Esophagus squamous epithelium (tissue), 5 donors: ENCODE data around the gene RAB27B. TPM values are rescaled to one million over a fixed set of nuclear protein-coding genes. Genes with fewer than 3 reads are reported as not detected.

Source experiments
- DNase-seq: peaks from one replicate; lab custom pipeline; 2025; lab: John Stamatoyannopoulos, UW
- H3K27ac ChIP-seq, 4 donors: fragments of 200-600 bp; sonication (generic); one replicate each; pipeline ENCODE4 v1.5.1; 2016 to 2019; ENCODE audit warnings: mild to moderate bottlenecking in 1 of 4
- H3K27me3 ChIP-seq, 4 donors: fragments of 200-600 bp; sonication (generic); 1 replicate in 3 of 4; 2 replicates in 1 of 4; pipeline versions ENCODE4 v1.5.1 to v1.6.0; 2017 to 2021; ENCODE audit warnings: antibody characterized with exemption in 1 of 4
- H3K36me3 ChIP-seq, 3 donors: fragments of 200-600 bp; sonication (generic); one replicate each; pipeline ENCODE4 v1.5.1; 2016 to 2019
- H3K4me1 ChIP-seq, 3 donors: fragments of 200-600 bp; sonication (generic); one replicate each; pipeline ENCODE4 v1.5.1; 2017 to 2019
- H3K4me3 ChIP-seq, 4 donors: fragments of 200-600 bp; sonication (generic); 1 replicate in 3 of 4; 2 replicates in 1 of 4; pipeline ENCODE4 v1.5.1; 2016 to 2019; ENCODE audit warnings: mild to moderate bottlenecking in 2 of 4, moderate library complexity in 1 of 4
- H3K9me3 ChIP-seq, 3 donors: fragments of 200-600 bp; sonication (generic); one replicate each; pipeline ENCODE4 v1.5.1; 2016 to 2019
- POLR2A ChIP-seq, 4 donors: fragments of 450-650 bp; IDR thresholded peaks; one replicate each; pipeline ENCODE4 v1.6.1; 2017; ENCODE audit warnings: antibody characterized with exemption in 4 of 4, mild to moderate bottlenecking in 4 of 4, moderate library complexity in 3 of 4
- WGBS, 2 donors: methylation state at CpG; one replicate each; pipeline ENCODE4 v1.1.5; 2018; 5-methylcytosine and 5-hydroxymethylcytosine counted together
- intact Hi-C: fragments of 100-400 bp; cut with DNase I; formaldehyde crosslinking; loops from one replicate; pipeline ENCODE4 v1.15.0; 2022
- total RNA-seq, 4 donors: library from RNA; depleted of rRNA; stranded (reverse); fragments of >200 nt; gene quantifications; one replicate each; pipeline ENCODE4 v1.1.0, GENCODE V29; 2016
- TF ChIP-seq, protein P1 (sequence below), 6 experiments: fragments of 450-650 bp in 4 of 6; fragments of 200-600 bp in 2 of 6; sonication (generic) in 2 of 6; IDR thresholded peaks; one replicate each; pipeline ENCODE4 v1.5.1; 2016 to 2019; ENCODE audit warnings: antibody characterized with exemption in 6 of 6, mild to moderate bottlenecking in 4 of 6, moderate library complexity in 4 of 6
- donor health status: DM: yes; HTN: yes; CAD: no.

The RAB27B gene
- total RNA-seq, 4 donors from 2014 or later: 17.5 to 35.9 (median 32.1) TPM

DNA sequence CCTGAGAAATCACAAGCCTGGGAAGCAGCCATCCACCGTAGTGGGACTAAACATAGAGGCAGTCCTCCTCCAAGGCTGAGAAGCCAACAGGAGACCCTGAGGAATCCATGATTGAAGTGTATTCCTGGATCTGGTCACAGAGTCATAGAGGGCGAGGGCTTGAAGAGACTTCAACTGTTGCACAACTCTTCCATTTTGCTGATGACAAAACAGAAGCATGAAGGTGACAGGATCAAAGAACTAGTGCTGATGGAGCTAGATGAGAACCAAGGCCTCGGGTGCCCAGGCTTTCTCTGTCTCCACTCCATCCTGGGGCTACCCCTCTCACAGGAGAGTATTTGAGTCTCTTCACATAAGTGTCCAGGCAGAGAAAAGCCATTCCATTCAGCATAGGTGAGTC is 30.1 kb upstream of the RAB27B start:
- H3K27me3 ChIP-seq: no peaks in the 10 kb centered on the region
- H3K4me1 ChIP-seq: no peaks in the 10 kb centered on the region
- H3K36me3 ChIP-seq: no peaks in the 10 kb centered on the region
- intact Hi-C loops: no loop called here
- no peak for DNase-seq
- no peak for TF ChIP-seq POLR2A (IDR thresholded peaks at IDR 0.05)
- TF ChIP-seq, protein P1, sequence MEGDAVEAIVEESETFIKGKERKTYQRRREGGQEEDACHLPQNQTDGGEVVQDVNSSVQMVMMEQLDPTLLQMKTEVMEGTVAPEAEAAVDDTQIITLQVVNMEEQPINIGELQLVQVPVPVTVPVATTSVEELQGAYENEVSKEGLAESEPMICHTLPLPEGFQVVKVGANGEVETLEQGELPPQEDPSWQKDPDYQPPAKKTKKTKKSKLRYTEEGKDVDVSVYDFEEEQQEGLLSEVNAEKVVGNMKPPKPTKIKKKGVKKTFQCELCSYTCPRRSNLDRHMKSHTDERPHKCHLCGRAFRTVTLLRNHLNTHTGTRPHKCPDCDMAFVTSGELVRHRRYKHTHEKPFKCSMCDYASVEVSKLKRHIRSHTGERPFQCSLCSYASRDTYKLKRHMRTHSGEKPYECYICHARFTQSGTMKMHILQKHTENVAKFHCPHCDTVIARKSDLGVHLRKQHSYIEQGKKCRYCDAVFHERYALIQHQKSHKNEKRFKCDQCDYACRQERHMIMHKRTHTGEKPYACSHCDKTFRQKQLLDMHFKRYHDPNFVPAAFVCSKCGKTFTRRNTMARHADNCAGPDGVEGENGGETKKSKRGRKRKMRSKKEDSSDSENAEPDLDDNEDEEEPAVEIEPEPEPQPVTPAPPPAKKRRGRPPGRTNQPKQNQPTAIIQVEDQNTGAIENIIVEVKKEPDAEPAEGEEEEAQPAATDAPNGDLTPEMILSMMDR (IDR thresholded peaks at IDR 0.05): no peak
- no peak overlapping the region for H3K4me3 ChIP-seq
- 50 to 98% methylated on average over 1 to 3 of the region's 3 CpGs for WGBS, 2 donors
- no peaks in the 10 kb centered on the region for H3K9me3 ChIP-seq
- no peak overlapping the region for H3K27ac ChIP-seq

DNA sequence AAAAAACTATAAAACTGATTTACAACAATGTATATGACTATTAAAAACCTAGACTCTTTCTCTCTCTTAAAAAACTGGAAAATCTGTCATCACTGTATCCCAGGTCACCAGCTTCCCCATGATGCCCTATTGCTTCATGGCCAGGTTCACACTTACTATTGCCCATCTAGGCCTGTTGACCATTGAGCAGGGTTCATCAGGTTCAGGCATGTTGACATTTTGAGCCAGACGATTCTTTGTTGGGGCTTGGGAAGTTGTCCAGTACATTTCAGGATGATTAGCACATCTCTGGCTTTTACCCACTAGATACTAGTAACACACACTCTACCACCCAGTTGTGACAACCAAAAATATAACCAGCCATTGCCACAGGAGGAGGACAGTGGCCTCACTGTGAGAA is 26.9 kb upstream of the RAB27B start:
- Histone ChIP-seq H3K4me3 (no peak overlapping the region), H3K36me3 (no peaks in the 10 kb centered on the region), H3K27ac (no peak overlapping the region), H3K9me3 (no peaks in the 10 kb centered on the region), H3K27me3 (no peaks in the 10 kb centered on the region), H3K4me1 (no peaks in the 10 kb centered on the region)
- WGBS, 2 donors: 38 to 43% methylated on average over 1 of the region's 1 CpG
- intact Hi-C loops: no loop called here
- DNase-seq: no peak
- TF ChIP-seq, protein P1 (IDR thresholded peaks at IDR 0.05): no peak
- TF ChIP-seq POLR2A (IDR thresholded peaks at IDR 0.05): no peak

DNA sequence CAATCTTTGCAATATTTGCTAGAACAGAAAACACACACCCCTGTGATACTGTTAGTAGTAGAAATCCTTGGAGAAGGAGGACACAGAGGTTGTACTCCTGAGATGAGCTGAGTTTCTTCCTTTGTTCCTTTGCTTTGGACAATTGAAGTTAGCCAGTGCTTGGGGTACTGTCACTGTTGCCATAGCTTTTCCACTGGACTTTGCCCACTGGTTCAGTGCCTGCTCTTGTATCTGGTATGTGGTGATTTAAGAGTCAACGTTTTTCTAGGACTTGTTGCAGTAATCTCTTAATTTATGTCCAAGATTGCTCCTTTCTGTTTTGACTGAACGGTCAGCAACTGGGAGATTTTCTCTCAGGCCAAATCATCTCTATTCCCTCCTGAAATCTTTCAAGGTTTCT is 26.1 kb upstream of the RAB27B start:
- H3K36me3 ChIP-seq: no peaks in the 10 kb centered on the region
- no peaks in the 10 kb centered on the region for H3K9me3 ChIP-seq
- H3K4me1 ChIP-seq: no peaks in the 10 kb centered on the region
- DNase-seq: no peak
- intact Hi-C loops: no loop called here
- H3K4me3 ChIP-seq: no peak overlapping the region
- no peaks in the 10 kb centered on the region for H3K27me3 ChIP-seq
- no peak overlapping the region for H3K27ac ChIP-seq
- TF ChIP-seq, protein P1 (IDR thresholded peaks at IDR 0.05): no peak
- TF ChIP-seq POLR2A (IDR thresholded peaks at IDR 0.05): no peak
- 56 to 65% methylated on average over 2 of the region's 2 CpGs for WGBS, 2 donors

DNA sequence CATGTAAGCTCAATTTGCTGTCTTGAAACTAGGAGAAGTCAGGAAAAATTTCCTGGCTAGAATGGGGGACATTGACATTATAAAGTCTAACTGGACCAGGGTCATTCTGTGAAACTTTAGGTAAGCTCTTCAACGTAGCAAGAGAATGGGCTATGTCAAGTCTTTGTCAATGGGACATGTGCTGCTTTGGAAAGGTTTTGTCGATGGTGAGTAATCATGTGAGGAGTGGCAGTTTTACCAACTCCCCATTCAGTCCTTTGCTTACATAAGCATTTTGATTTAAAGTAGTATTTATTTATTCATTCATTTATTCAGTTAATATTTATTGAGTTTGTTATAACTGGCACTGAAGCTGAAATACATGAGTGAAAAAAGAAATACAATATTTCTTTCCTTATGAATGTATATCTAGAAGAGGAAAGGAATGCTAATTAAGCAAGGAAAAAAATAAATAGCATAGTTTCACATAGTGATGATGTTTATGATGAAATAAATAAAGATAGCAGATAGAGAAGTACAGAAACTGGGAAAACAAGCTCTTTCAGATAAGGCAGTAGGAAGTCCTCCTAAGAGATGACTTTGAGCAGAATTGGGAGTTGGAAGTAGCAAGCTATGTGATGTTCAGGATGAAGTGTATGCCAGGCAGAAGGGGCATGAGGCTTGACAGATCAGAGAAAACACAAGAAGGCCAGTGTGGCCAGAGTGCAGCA is 25.4 kb upstream of the RAB27B start:
- TF ChIP-seq POLR2A (IDR thresholded peaks at IDR 0.05): no peak
- TF ChIP-seq, protein P1 (IDR thresholded peaks at IDR 0.05): no peak
- DNase-seq: no peak
- Histone ChIP-seq H3K4me1 (no peaks in the 10 kb centered on the region), H3K9me3 (no peaks in the 10 kb centered on the region), H3K27ac (no peak overlapping the region), H3K27me3 (no peaks in the 10 kb centered on the region), H3K36me3 (no peaks in the 10 kb centered on the region), H3K4me3 (no peak overlapping the region)
- intact Hi-C loops: no loop called here
- 51 to 55% methylated on average over 2 of the region's 2 CpGs for WGBS, 2 donors

DNA sequence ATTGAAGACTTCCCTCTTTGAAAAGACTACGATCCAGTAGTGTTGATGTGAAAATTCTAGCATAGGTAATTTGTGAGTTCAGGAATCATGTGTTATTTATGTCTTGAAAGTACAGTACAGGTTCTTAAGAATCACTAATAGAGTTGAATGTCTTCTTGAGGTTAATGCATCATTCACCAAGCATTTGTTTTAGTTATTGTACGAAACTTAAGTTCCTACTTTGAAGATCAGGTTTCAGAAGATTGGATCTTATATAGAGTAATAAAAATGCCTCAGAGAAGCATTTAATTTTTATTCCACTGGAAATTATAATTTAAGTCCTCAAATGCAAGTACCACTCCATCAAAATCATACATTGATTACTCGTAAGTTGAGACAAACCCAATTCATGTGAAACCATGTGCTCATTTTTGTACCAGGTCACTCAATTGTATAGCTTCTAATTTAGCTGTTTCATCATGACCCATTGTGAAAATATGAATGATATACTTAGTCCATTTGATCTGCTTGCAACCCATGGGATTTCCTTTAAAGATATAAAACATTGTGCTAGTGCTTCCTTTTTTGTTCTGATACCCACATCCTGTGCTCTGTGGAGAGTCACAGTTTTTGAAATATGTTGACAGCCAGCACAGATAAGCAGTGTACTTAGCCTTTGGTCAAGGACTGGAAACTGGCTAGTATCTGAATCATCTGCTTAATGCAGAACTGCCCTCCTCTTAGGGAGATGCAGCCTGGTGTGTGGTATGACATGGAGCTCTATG is 22.5 kb upstream of the RAB27B start:
- H3K27me3 ChIP-seq: no peaks in the 10 kb centered on the region
- H3K36me3 ChIP-seq: no peaks in the 10 kb centered on the region
- H3K4me1 ChIP-seq: no peaks in the 10 kb centered on the region
- TF ChIP-seq, protein P1 (IDR thresholded peaks at IDR 0.05): no peak
- no peak for TF ChIP-seq POLR2A (IDR thresholded peaks at IDR 0.05)
- H3K4me3 ChIP-seq: no peak overlapping the region
- H3K9me3 ChIP-seq: no peaks in the 10 kb centered on the region
- 56 to 64% methylated on average over 3 of the region's 3 CpGs for WGBS, 2 donors
- DNase-seq: no peak
- intact Hi-C loops: no loop called here
- H3K27ac ChIP-seq: no peak overlapping the region
